SK-N-MC (cell line): Measurements from ENCODE around the gene TBCEL.

ENCODE experiments used
- EZH2 ChIP-seq: fragments of 200-600 bp; sonication (generic); IDR thresholded peaks from one replicate; pipeline ENCODE4 v1.6.1; 2017; ENCODE audit warnings: antibody characterized with exemption
- FOXP2 ChIP-seq: optimal IDR thresholded peaks from 2 replicates; pipeline ENCODE3; 2011; ENCODE audit warnings: mild to moderate bottlenecking, moderate library complexity; ENCODE audit not compliant: insufficient read depth; ENCODE audit errors: extremely low read length, control extremely low read depth
- POLR2AphosphoS5 ChIP-seq: IDR thresholded peaks from 2 replicates; pipeline ENCODE4 v1.6.1; 2012; ENCODE audit warnings: mild to moderate bottlenecking, low read depth, low read length, borderline replicate concordance

DNA sequence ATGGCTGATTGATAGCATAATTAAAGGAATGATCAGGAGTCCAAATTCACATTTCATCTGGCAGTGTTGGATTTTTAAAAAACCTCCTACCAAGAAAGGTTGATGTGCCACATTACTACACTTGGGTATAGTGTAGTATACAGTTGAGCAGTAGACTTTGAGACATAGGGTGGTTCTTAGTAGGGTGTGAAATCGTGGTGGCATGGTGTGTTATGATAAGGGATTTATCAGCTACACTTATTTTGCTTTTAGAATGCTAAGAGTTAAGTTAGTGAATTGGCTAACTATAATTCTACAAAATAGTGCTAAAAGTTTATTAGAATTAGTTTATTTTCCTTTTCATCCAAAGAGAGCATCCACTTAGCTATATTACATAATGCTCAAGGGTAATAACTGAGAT, 13.1 kb downstream of the TBCEL start:
- TF ChIP-seq EZH2 (no peak), POLR2AphosphoS5 (no peak), FOXP2 (no peak)
